Activated naive CD4-positive, alpha-beta T cell (primary cell): ENCODE data around the gene ARF3.
A peak's percentile ranks its signal among the peaks of the same experiment; 100 is the strongest.

Source experiments
- DNase-seq, 4 experiments: peaks; one replicate each; lab custom pipeline; 2025; lab: John Stamatoyannopoulos, UW

The ARF3 gene

GRCh38 chr12:48966177-48966895, 9.0 kb upstream of the ARF3 start:
- no peak for DNase-seq

GRCh38 chr12:48965298-48965838, 8.1 kb upstream of the ARF3 start:
- no peak for DNase-seq

- no peak for DNase-seq
Observed at GRCh38 chr12:48961801-48962200, 4.5 kb upstream of the ARF3 start.

- no peak for DNase-seq
Observed at GRCh38 chr12:48961331-48961730, 4.0 kb upstream of the ARF3 start.

- DNase-seq, result no peak
Observed at GRCh38 chr12:48960834-48961233, 3.5 kb upstream of the ARF3 start.

- DNase-seq, result no peak
Observed at GRCh38 chr12:48958049-48958388, 732 bp upstream of the ARF3 start.

GRCh38 chr12:48956279-48957140, 777 bp downstream of the ARF3 start:
- DNase-seq, result no peak

GRCh38 chr12:48954841-48955501, 2.3 kb downstream of the ARF3 start:
- DNase-seq, result no peak

- no peak for DNase-seq
Observed at GRCh38 chr12:48954061-48954460, 3.2 kb downstream of the ARF3 start.

- no peak for DNase-seq
Observed at GRCh38 chr12:48952691-48953090, 4.6 kb downstream of the ARF3 start.

GRCh38 chr12:48947727-48948126, 9.6 kb downstream of the ARF3 start:
- DNase-seq, result no peak

GRCh38 chr12:48946943-48947342, 10.3 kb downstream of the ARF3 start:
- no peak for DNase-seq

GRCh38 chr12:48946205-48946604, 11.1 kb downstream of the ARF3 start:
- DNase-seq, result no peak

- no peak for DNase-seq
Observed at GRCh38 chr12:48943221-48943620, 14.1 kb downstream of the ARF3 start.

GRCh38 chr12:48940181-48940580, 17.1 kb downstream of the ARF3 start:
- no peak for DNase-seq

GRCh38 chr12:48938805-48939204, 18.5 kb downstream of the ARF3 start:
- DNase-seq, result no peak

GRCh38 chr12:48937170-48937569, 20.1 kb downstream of the ARF3 start:
- DNase-seq, result no peak

- DNase-seq, result peak; percentile 64 to 83 (median 74)
Observed at GRCh38 chr12:48936379-48936979, 20.8 kb downstream of the ARF3 start.

- DNase-seq, result no peak
Observed at GRCh38 chr12:48934312-48934706, 23.0 kb downstream of the ARF3 start.

- DNase-seq, result no peak
Observed at GRCh38 chr12:48933664-48934311, 23.5 kb downstream of the ARF3 start.

GRCh38 chr12:48932878-48933277, 24.4 kb downstream of the ARF3 start:
- DNase-seq, result no peak

GRCh38 chr12:48930475-48930874, 26.8 kb downstream of the ARF3 start:
- no peak for DNase-seq
